K562 (cell line): Measurements from ENCODE around the gene TBC1D7. TPM values are rescaled to one million over a fixed set of nuclear protein-coding genes. Genes with fewer than 3 reads are reported as not detected.

Experiments used
- CBX8 ChIP-seq: fragments of 200-600 bp; sonication (generic); IDR thresholded peaks from 2 replicates; pipeline ENCODE4 v1.6.1; 2012; ENCODE audit warnings: borderline replicate concordance, mixed run types, low read depth, mild to moderate bottlenecking, moderate library complexity, mixed read lengths, low read length, control low read depth, inconsistent platforms; ENCODE audit not compliant: poor library complexity, severe bottlenecking; ENCODE audit errors: extremely low read depth
- FIP1L1 ChIP-seq: fragments of 200-400 bp; formaldehyde crosslinking; IDR thresholded peaks from 2 replicates; pipeline ENCODE4 v1.6.1; 2018; ENCODE audit warnings: mild to moderate bottlenecking, low read depth, low read length; ENCODE audit not compliant: poor library complexity, severe bottlenecking
- HLTF ChIP-seq: fragments of 450-650 bp; IDR thresholded peaks from 2 replicates; pipeline ENCODE4 v1.6.1; 2016
- PHF21A ChIP-seq: fragments of 450-650 bp; IDR thresholded peaks from 2 replicates; pipeline ENCODE4 v1.6.1; 2017; ENCODE audit warnings: low read depth, borderline replicate concordance
- PHF8 ChIP-seq: fragments of 200-600 bp; sonication (generic); IDR thresholded peaks from 2 replicates; pipeline ENCODE4 v1.6.1; 2012; ENCODE audit warnings: mixed run types, mild to moderate bottlenecking, inconsistent platforms, low read length, moderate library complexity, borderline replicate concordance
- POLR2H ChIP-seq: IDR thresholded peaks from 2 replicates; pipeline ENCODE4 v1.6.1; 2016; ENCODE audit warnings: missing genetic modification characterization, low read depth, mild to moderate bottlenecking, control low read depth, missing compliant biosample characterization, moderate library complexity
- PRMT5 ChIP-seq: sonication (generic); formaldehyde crosslinking; IDR thresholded peaks from 2 replicates; pipeline ENCODE4 v1.5.0; 2020; ENCODE audit warnings: missing genetic modification reagents
- PTRF ChIP-seq: fragments of 450-650 bp; IDR thresholded peaks from 2 replicates; pipeline ENCODE4 v1.6.1; 2016; ENCODE audit warnings: mild to moderate bottlenecking, missing genetic modification characterization, missing compliant biosample characterization
- RBM14 ChIP-seq: fragments of 200-400 bp; formaldehyde crosslinking; IDR thresholded peaks from 2 replicates; pipeline ENCODE4 v1.6.1; 2018; ENCODE audit warnings: low read depth, mild to moderate bottlenecking, low read length, moderate library complexity, borderline replicate concordance; ENCODE audit not compliant: insufficient read depth
- RBM17 ChIP-seq: fragments of 200-400 bp; formaldehyde crosslinking; IDR thresholded peaks from 2 replicates; pipeline ENCODE4 v1.6.1; 2017; ENCODE audit warnings: low read depth, mild to moderate bottlenecking, low read length, borderline replicate concordance
- SIN3A ChIP-seq, 2 experiments: fragments of 150-350 bp in 1 of 2; IDR thresholded peaks; 2 replicates each; pipeline ENCODE4 v1.6.1; 2011 to 2016; ENCODE audit warnings: borderline replicate concordance in 2 of 2, low read depth in 2 of 2, low read length in 2 of 2, mild to moderate bottlenecking in 2 of 2, moderate library complexity in 2 of 2; ENCODE audit not compliant: control insufficient read depth in 1 of 2
- STAG1 ChIP-seq: sonication (generic); formaldehyde crosslinking; IDR thresholded peaks from 2 replicates; pipeline ENCODE4 v1.5.0; 2020; ENCODE audit warnings: missing genetic modification reagents, borderline replicate concordance
- TAL1 ChIP-seq: fragments of 450-650 bp; IDR thresholded peaks from 2 replicates; pipeline ENCODE4 v1.6.1; 2016; ENCODE audit warnings: mild to moderate bottlenecking
- TBL1XR1 ChIP-seq, 2 experiments: IDR thresholded peaks; 2 replicates each; pipeline ENCODE4 v1.6.1; 2012; ENCODE audit warnings: improper control_type of control experiment in 2 of 2, low read length in 2 of 2, mild to moderate bottlenecking in 1 of 2
- TEAD1 ChIP-seq, 2 experiments: fragments of 450-650 bp in 1 of 2; sonication (generic) in 1 of 2; formaldehyde crosslinking; IDR thresholded peaks; 2 replicates each; pipeline versions ENCODE4 v1.4.0 to v1.8.0; 2020 to 2022; ENCODE audit warnings: mild to moderate bottlenecking in 2 of 2, missing genetic modification reagents in 1 of 2
- USF1 ChIP-seq: sonication (generic); formaldehyde crosslinking; IDR thresholded peaks from 2 replicates; pipeline ENCODE4 v1.9.0; 2022; ENCODE audit warnings: mild to moderate bottlenecking, missing genetic modification reagents
- ZBTB7A ChIP-seq: IDR thresholded peaks from 2 replicates; pipeline ENCODE4 v1.6.1; 2011; ENCODE audit warnings: low read depth, mild to moderate bottlenecking, low read length, moderate library complexity, borderline replicate concordance; ENCODE audit not compliant: control insufficient read depth
- ZNF24 ChIP-seq: fragments of 450-650 bp; IDR thresholded peaks from 2 replicates; pipeline ENCODE4 v1.6.1; 2016
- ZNF354B ChIP-seq: fragments of 250-450 bp; sonication (Bioruptor Pico); IDR thresholded peaks from 2 replicates; pipeline ENCODE4 v1.4.0; 2020
- ZNF589 ChIP-seq: fragments of 200-800 bp; sonication (Bioruptor generic); IDR thresholded peaks from 2 replicates; pipeline ENCODE4 v1.6.1; 2016; ENCODE audit warnings: low read depth, missing genetic modification characterization, missing compliant biosample characterization
- polyA plus RNA-seq, 8 experiments: library from polyadenylated mRNA; depleted of rRNA in 4 of 8; stranded (reverse) in 5 of 8; unstranded in 3 of 8; fragments of >200 nt; fragmentation: Nextera tagmentation in 2 of 8; fragmentation: Illumina TruSeq in 1 of 8; extraction: Ambion mirVana in 2 of 8; extraction: Trizol in 1 of 8; gene quantifications; 2 replicates each; pipeline versions ENCODE4 v1.2.1 to v1.2.3, GENCODE V29; 2011 to 2014; ENCODE audit warnings: inconsistent platforms in 1 of 8, missing spikeins in 1 of 8
- total RNA-seq, 7 experiments: library from RNA; depleted of rRNA in 6 of 7; stranded (reverse); fragments of >200 nt in 6 of 7; fragmentation: Illumina TruSeq in 2 of 7; extraction: Trizol in 2 of 7; gene quantifications; 2 replicates each; pipeline versions ENCODE4 v1.2.1 to v1.2.3, GENCODE V29; 2011 to 2021; ENCODE audit warnings: low replicate concordance in 1 of 7
- TF ChIP-seq, protein P1 (sequence below), 2 experiments: fragments of 450-650 bp in 1 of 2; sonication (generic) in 1 of 2; formaldehyde crosslinking in 1 of 2; IDR thresholded peaks in 1 of 2; conservative IDR thresholded peaks in 1 of 2; 2 replicates each; pipeline versions ENCODE4 v1.6.1 to v1.8.1; 2016 to 2023; ENCODE audit warnings: mild to moderate bottlenecking in 2 of 2, moderate library complexity in 2 of 2, inconsistent platforms in 1 of 2, missing genetic modification reagents in 1 of 2

The TBC1D7 gene
- total and polyA plus RNA-seq, 9 of the 15 experiments (the other 6 are each of a cell fraction or from before 2014, with no cell fraction given): 49.4 to 107 (median 61.1) TPM

GRCh38 chr6:13272131-13273046 lies 55.9 kb downstream of the TBC1D7 start (continued):
- TF ChIP-seq CBX8 (no peak), POLR2H (tag) (0 out of 2 replicates have a peak, but pooled peaks have one; percentile 7), ZBTB7A (peak; percentile 80; the same call in 1 of the 2 replicates), HLTF (no peak), ZNF24 (no peak), PHF8 (peak; percentile 46; the same call in 1 of the 2 replicates), SIN3A (IDR thresholded peaks at IDR 0.05; ENCODE audit: borderline replicate concordance in 2 of 2, control insufficient read depth in 1 of 2, low read depth in 2 of 2, low read length in 2 of 2) (peak in 1 of 2 experiments; percentile 44; a peak in 1 of 4 replicates), STAG1 (CRISPR knock-in tag) (no peak), TEAD1 (CRISPR knock-in tag; IDR thresholded peaks at IDR 0.05) (0 out of 4 replicates have a peak, but pooled peaks of 1 of the 2 experiments have one; percentile 34), TAL1 (no peak), PTRF (tag) (no peak), RBM17 (no peak), ZNF589 (CRISPR knock-in tag) (peak; percentile 72; the same call in 1 of the 2 replicates), PHF21A (no peak), ZNF354B (CRISPR knock-in tag) (no peak), USF1 (no peak; the same call in 1 of the 2 replicates), RBM14 (no peak), TBL1XR1 (IDR thresholded peaks at IDR 0.05; ENCODE audit: low read length in 2 of 2) (peak; percentile 17 to 20; a peak in 1 of 4 replicates), PRMT5 (CRISPR knock-in tag) (no peak), FIP1L1 (no peak)
- TF ChIP-seq, protein P1, sequence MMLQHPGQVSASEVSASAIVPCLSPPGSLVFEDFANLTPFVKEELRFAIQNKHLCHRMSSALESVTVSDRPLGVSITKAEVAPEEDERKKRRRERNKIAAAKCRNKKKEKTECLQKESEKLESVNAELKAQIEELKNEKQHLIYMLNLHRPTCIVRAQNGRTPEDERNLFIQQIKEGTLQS (IDR thresholded peaks at IDR 0.05): peak; percentile 42; the same call in 1 of the 2 replicates
- TF ChIP-seq, protein P1 (CRISPR knock-in tag; conservative IDR thresholded peaks at IDR 0.05): no peak
